Left lung (tissue), 10 donors: ENCODE results near the gene NAT9. TPM values are rescaled to one million over a fixed set of nuclear protein-coding genes. Genes with fewer than 3 reads are reported as not detected.

Experiments used
- ATAC-seq: fragments of 200-7000 bp; cut with Tn5 transposase; one replicate; pipeline ENCODE4 v1.9.1; 2020; ENCODE audit warnings: moderate library complexity
- DNase-seq, 4 donors: peaks; one replicate each; pipeline ENCODE4 v3.0.0-alpha.2; 2013 to 2020
- H3K27ac ChIP-seq, 2 donors: fragments of 200-600 bp; sonication (generic) in 1 of 2; one replicate each; pipeline versions ENCODE4 v1.5.0 to v1.8.0; 2020 to 2021
- H3K27me3 ChIP-seq, 2 donors: fragments of 200-600 bp; sonication (generic) in 1 of 2; one replicate each; pipeline versions ENCODE4 v1.5.0 to v1.8.0; 2020 to 2021
- H3K36me3 ChIP-seq, 2 donors: fragments of 200-600 bp; sonication (generic) in 1 of 2; one replicate each; pipeline versions ENCODE4 v1.5.0 to v1.8.0; 2020 to 2021
- H3K4me1 ChIP-seq, 2 donors: fragments of 200-600 bp; one replicate each; pipeline ENCODE4 v1.8.0; 2021
- H3K4me3 ChIP-seq, 2 donors: fragments of 200-600 bp; sonication (generic) in 1 of 2; one replicate each; pipeline versions ENCODE4 v1.5.0 to v1.8.0; 2020 to 2021; ENCODE audit warnings: mild to moderate bottlenecking in 1 of 2
- H3K9me3 ChIP-seq, 2 donors: fragments of 200-600 bp; sonication (generic) in 1 of 2; one replicate each; pipeline versions ENCODE4 v1.5.0 to v1.8.0; 2020 to 2021
- intact Hi-C, 2 donors: fragments of 100-400 bp; cut with DNase I; formaldehyde crosslinking; loops; one replicate each; pipeline versions ENCODE4 v1.11.2 to v1.14.2; 2022
- polyA plus RNA-seq, 6 donors: library from polyadenylated mRNA; unstranded; fragments of 120-200 nt; gene quantifications; one replicate each; pipeline ENCODE4 v1.2.1, GENCODE V29; 2013; ENCODE audit not compliant: insufficient read length in 6 of 6
- total RNA-seq, 2 donors: library from RNA; stranded (reverse); fragmentation: NEBNext Ultra II Directional; extraction: Animal tissue kit (Norgen Biotek cat#: 25700); gene quantifications; one replicate each; pipeline ENCODE4 v1.2.1, GENCODE V29; 2021
- TF ChIP-seq, protein P1 (sequence below), 2 donors: fragments of 200-600 bp; sonication (generic) in 1 of 2; IDR thresholded peaks; one replicate each; pipeline versions ENCODE4 v1.5.0 to v1.8.0; 2021; ENCODE audit warnings: antibody characterized with exemption in 2 of 2
- donor health status: DM: no; HTN: yes; CAD: no.
- donor health status: DM: no; HTN: no; CAD: no.

Gene NAT9
- total and polyA plus RNA-seq, 8 donors: 40.3 to 52.8 (median 45.5) TPM

GRCh38 chr17:74778960-74779359 lies 2.8 kb upstream of the NAT9 start:
- intact Hi-C loops: no loop called here
- TF ChIP-seq, protein P1, sequence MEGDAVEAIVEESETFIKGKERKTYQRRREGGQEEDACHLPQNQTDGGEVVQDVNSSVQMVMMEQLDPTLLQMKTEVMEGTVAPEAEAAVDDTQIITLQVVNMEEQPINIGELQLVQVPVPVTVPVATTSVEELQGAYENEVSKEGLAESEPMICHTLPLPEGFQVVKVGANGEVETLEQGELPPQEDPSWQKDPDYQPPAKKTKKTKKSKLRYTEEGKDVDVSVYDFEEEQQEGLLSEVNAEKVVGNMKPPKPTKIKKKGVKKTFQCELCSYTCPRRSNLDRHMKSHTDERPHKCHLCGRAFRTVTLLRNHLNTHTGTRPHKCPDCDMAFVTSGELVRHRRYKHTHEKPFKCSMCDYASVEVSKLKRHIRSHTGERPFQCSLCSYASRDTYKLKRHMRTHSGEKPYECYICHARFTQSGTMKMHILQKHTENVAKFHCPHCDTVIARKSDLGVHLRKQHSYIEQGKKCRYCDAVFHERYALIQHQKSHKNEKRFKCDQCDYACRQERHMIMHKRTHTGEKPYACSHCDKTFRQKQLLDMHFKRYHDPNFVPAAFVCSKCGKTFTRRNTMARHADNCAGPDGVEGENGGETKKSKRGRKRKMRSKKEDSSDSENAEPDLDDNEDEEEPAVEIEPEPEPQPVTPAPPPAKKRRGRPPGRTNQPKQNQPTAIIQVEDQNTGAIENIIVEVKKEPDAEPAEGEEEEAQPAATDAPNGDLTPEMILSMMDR (IDR thresholded peaks at IDR 0.05): no peak
- H3K27ac ChIP-seq: peak overlapping the region; percentile 33 to 74
- DNase-seq: no peak
- H3K4me1 ChIP-seq: peaks cover 17 to 65% of the 10 kb centered on the region in 2 donors
- H3K36me3 ChIP-seq: peaks cover 0 to 20% of the 10 kb centered on the region in 2 donors
- H3K9me3 ChIP-seq: no peaks in the 10 kb centered on the region
- no peaks in the 10 kb centered on the region for H3K27me3 ChIP-seq
- no peak overlapping the region for H3K4me3 ChIP-seq
- no peak for ATAC-seq

DNA sequence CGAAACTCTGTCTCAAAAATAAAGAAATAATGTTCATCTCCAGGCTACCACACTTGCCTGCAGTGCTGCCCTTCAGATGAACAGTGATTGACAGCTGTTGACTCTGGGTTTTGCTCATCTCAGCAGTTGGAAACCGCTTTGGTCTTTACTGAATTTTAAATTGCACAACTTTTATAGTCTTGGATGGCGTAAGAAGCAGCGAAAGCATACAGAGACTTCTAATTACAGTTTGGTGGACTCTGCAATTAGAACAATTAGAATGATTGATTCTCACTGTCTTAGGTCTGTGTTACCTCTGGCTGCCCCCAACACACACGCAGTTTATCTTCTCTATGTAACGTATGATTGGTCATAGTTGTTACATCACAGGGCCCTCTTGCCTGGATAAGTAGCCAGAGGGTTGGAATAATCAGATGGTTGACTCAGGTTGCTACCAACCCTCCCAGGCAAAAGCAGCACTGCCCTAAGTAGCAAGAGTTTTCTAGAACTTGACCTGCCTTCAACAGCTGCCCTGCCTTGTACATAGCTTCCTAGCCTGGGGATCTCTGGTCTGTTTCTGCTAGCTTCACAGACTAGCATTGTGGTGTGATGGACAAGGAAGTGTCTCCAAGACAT lies 1.9 kb upstream of the NAT9 start:
- Histone ChIP-seq H3K9me3 (no peaks in the 10 kb centered on the region), H3K27me3 (no peaks in the 10 kb centered on the region), H3K4me3 (no peak overlapping the region), H3K4me1 (peaks cover 17 to 65% of the 10 kb centered on the region in 2 donors), H3K27ac (no peak overlapping the region), H3K36me3 (peaks cover 0 to 28% of the 10 kb centered on the region in 2 donors)
- TF ChIP-seq, protein P1 (IDR thresholded peaks at IDR 0.05): no peak
- ATAC-seq (no peak), DNase-seq (no peak)
- intact Hi-C loops: no loop called here

GRCh38 chr17:74776990-74777389 lies 845 bp upstream of the NAT9 start:
- intact Hi-C loops: no loop called here
- TF ChIP-seq, protein P1 (IDR thresholded peaks at IDR 0.05): no peak
- H3K36me3 ChIP-seq: peaks cover 0 to 31% of the 10 kb centered on the region in 2 donors
- H3K4me3 ChIP-seq: peak overlapping the region; percentile 87 to 90
- no peak overlapping the region for H3K27ac ChIP-seq
- H3K9me3 ChIP-seq: no peaks in the 10 kb centered on the region
- DNase-seq: no peak
- no peaks in the 10 kb centered on the region for H3K27me3 ChIP-seq
- no peak for ATAC-seq
- peaks cover 17 to 65% of the 10 kb centered on the region in 2 donors for H3K4me1 ChIP-seq

DNA sequence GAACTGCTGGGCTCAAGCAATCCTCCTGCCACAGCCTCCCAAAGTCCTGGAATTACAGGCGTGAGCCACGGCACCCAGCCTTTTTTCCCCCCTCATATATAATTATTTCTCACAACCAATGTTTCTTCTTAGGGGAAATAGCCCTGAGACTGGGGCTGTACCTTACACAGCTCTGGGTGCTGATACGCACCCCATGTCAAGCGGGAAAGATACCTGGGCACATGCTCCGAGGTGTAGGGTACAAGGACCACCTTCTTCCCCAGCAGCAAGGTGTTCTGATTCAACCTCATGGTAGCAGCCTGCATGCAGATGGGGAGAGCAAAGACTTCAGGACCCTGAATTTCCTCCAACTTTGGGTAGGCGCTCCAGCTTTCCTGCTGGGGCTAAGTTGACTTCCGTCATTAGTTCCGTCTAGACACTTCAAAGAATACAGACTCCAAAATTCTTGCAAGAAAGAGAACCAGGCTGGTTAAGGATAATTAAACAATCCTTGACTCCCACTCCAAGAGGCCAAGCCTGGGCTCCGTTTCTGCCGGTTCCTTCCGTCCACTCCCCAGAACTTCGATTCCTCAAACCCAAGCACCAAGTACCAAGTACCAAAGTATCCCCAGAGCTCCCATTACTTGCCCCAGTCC lies 619 bp downstream of the NAT9 start:
- H3K36me3 ChIP-seq: peaks cover 0 to 37% of the 10 kb centered on the region in 2 donors
- ATAC-seq (no peak), DNase-seq (no peak)
- H3K4me1 ChIP-seq: peaks cover 17 to 62% of the 10 kb centered on the region in 2 donors
- peak overlapping the region in 1 of 2 donors; percentile 66 for H3K27ac ChIP-seq
- no peaks in the 10 kb centered on the region for H3K27me3 ChIP-seq
- TF ChIP-seq, protein P1 (IDR thresholded peaks at IDR 0.05): no peak
- peak overlapping the region; percentile 87 to 90 for H3K4me3 ChIP-seq
- no peaks in the 10 kb centered on the region for H3K9me3 ChIP-seq
- intact Hi-C loops: no loop called here

DNA sequence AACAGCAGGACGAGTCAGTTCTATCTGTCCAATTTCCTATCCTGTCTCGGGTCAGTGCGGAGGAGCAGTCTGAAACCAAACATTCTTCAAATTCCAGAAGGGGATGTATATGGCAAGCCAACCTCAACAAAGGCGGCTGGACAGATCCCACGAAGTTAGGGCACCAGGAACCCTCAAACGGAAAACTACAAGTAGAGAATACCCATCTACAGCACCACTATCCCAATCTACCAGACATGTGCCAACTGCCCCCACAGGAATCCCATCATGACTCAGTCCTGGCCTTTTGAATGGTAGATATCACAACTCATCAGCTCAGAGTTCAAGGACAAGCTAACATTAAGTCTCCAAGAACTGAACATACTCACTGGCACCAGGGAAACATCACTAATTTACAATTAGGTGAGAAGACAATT lies 2.3 kb downstream of the NAT9 start:
- TF ChIP-seq, protein P1 (IDR thresholded peaks at IDR 0.05): no peak

More for the DNA sequence above, 2.3 kb downstream of the NAT9 start:
- peaks cover 17 to 50% of the 10 kb centered on the region in 2 donors for H3K4me1 ChIP-seq
- DNase-seq (no peak), ATAC-seq (no peak)
- H3K27me3 ChIP-seq: no peaks in the 10 kb centered on the region
- H3K4me3 ChIP-seq: no peak overlapping the region
- H3K27ac ChIP-seq: no peak overlapping the region
- H3K9me3 ChIP-seq: no peaks in the 10 kb centered on the region
- H3K36me3 ChIP-seq: peaks cover 0 to 51% of the 10 kb centered on the region in 2 donors
- intact Hi-C loops: no loop called here
